ENCODE measurements around the gene PDLIM1.

GRCh38 chr10:95246582-95247051, 44.2 kb downstream of the PDLIM1 start:
- TF ChIP-seq CTCF (IDR thresholded peaks at IDR 0.05) = peak; percentile 57 to 70
- no peak for TF ChIP-seq EP300 (IDR thresholded peaks at IDR 0.05)
